GOT3 (cell line): Measurements from ENCODE around the gene MKNK1.

Source experiments
- DNase-seq: peaks from one replicate; lab custom pipeline; 2025; ENCODE audit warnings: mixed read lengths; lab: John Stamatoyannopoulos, UW

Gene MKNK1

GRCh38 chr1:46595127-46595526 lies 8.9 kb downstream of the MKNK1 start:
- no peak for DNase-seq

DNA sequence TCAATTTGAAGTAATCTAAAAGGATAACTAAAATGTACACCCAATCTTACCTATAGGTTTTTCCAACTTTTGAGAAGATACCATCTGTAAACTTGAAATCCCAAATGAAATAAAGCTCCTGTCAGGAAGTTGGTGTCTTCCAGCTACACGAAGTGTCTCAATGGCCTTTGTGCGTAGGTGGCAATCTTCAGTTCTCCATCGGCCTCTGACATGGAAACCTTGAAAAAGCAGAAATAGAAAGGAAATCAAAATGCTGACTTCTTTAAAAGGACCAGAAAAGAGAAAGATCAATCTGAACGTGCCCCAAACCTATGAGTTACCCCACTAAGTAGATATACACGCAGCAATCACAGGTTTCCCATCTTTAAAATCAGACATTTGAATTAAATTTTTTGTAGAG lies 10.0 kb downstream of the MKNK1 start:
- DNase-seq = no peak

GRCh38 chr1:46592823-46593222 lies 11.2 kb downstream of the MKNK1 start:
- DNase-seq = no peak

DNA sequence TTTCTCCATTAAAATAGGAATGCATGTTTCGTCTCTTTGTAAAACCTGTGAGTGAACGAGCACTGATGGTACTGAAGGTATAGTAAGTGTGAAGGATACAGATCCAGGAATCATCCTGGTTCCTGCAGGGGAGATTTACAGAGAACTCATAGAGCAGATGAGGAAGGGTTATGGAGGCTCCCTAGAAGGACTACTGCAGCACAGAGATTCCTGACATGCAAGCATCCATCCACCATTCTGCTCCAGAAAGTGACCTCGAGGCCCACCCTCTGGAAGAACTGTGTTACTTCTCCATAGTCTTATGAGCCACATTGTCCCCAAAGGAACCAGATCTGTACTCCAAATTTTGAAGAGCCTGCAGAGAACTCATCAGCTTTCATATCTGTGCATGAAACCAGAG lies 14.5 kb downstream of the MKNK1 start:
- no peak for DNase-seq

GRCh38 chr1:46587069-46587468 lies 17.0 kb downstream of the MKNK1 start:
- no peak for DNase-seq

GRCh38 chr1:46585312-46585938 lies 18.6 kb downstream of the MKNK1 start:
- no peak for DNase-seq

- no peak for DNase-seq
Observed at GRCh38 chr1:46583494-46583893, 20.6 kb downstream of the MKNK1 start.

DNA sequence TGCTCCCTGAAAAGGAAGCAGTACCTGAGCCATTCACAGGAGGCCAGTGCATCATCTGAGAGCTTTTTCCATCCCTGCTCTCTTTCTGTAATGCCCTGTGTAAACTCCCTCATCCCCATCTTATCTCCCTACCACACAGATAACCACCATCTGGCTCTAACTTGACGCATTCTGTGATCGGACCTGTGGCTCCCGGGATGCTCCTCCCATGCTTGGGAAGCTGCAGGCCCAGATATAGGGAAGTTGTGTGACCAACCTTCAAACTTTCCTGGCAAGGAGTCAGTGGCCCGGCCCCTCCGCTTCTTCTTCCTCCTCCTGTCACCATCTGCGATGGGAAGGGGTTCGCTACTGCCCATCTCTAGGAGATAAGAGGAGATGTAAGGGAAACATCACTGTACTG lies 21.1 kb downstream of the MKNK1 start:
- no peak for DNase-seq

- no peak for DNase-seq
Observed at GRCh38 chr1:46581681-46582455, 22.2 kb downstream of the MKNK1 start.

DNA sequence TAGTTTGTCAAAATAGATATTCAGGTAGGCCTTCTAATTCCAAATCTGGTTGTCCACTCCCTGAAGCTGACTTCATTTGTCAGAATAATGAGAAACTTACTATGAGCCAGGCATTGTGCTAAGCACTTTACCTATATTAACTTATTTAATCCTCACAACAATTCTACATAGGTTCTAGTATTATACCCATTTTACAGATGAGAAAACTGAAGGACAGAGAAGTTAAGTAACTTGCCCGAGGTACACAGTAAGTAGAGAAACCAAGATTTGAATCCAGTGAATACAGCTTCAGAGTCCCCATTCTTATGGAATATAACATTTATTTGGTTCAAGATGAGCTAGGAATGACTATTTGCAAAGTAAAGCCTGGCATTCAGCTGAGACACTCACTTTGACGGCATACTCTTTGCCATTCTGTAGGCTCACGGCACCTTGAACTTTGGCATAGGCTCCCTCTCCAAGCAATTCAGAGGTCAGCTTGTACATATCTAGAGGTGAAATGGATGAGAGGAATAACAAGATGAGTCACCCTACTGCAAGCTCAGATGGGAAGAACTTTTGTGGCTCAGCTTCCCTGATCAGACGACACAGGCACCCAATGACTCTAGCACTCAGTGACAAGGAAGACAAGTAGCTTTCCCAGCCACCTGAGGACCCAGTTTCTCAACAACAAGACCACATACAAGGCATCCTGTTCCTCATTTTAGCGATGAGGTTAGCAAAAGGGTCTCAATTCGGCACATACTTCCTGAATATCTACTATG lies 23.7 kb downstream of the MKNK1 start:
- no peak for DNase-seq

GRCh38 chr1:46577671-46578070 lies 26.4 kb downstream of the MKNK1 start:
- DNase-seq = no peak

- DNase-seq = no peak
Observed at GRCh38 chr1:46576596-46576995, 27.5 kb downstream of the MKNK1 start.

GRCh38 chr1:46575778-46576177 lies 28.3 kb downstream of the MKNK1 start:
- DNase-seq = no peak

DNA sequence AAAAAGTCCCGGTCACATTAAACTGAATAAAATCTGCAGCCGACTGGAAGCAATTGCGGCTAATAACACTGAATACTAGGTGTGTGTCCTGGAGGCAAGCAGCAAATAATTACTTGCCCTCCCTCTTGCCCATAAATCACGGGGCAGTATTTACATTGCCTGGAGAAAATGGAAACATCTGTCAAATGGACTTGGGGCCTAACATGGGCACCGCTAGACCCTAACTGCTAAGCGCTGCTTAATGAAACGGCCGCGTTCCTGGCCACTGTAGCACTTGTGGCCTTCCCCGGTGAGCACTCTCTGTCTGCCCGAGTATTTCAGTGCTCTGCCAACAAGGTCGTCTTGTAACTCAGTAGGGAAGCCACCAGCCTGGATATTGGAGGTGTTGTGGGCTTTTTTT lies 28.8 kb downstream of the MKNK1 start:
- no peak for DNase-seq

GRCh38 chr1:46571691-46572225 lies 32.3 kb downstream of the MKNK1 start:
- no peak for DNase-seq

DNA sequence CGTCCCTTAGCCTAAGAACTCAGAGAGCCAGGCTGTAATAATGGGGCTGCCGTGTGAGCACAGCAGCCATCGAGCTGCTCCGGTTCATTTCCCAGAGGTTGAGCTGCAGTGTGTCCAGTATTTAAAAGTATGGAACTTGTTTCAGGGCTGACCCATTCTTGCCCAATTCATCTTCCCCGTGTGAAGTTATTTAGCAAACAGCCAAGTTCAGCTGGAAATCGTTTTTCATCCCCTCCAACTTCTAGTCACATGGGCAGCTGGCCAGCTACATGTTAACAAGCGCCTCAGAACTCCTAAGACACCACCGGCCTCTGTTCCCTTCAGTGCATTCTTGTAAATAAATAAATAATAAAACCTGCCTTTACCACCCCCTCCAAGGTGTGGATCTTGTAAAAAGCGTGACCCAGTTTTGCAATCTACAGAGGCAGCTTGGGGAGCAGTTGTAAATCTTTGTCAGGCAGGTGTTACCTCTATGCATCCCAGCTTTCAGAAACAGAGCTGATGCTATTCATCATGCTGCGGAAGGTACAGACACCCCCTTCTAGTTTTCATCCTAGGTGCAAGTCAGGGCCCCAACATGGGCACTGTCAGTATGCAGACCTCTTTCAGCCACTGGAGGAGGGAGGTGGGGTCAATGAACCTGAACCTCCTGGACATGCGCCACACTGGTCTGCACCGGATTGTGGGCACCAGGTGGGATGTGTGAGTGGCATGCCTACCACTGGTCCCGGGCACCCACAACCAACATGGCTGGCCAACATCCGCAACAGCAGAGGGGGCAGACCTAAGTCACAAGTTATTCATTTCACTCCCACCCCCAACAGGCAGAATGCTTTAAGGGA lies 34.0 kb downstream of the MKNK1 start:
- DNase-seq = no peak

GRCh38 chr1:46569116-46569515 lies 35.0 kb downstream of the MKNK1 start:
- DNase-seq = no peak

- DNase-seq = no peak
Observed at GRCh38 chr1:46568461-46568891, 35.6 kb downstream of the MKNK1 start.

- DNase-seq = no peak
Observed at GRCh38 chr1:46563341-46563740, 40.7 kb downstream of the MKNK1 start.

DNA sequence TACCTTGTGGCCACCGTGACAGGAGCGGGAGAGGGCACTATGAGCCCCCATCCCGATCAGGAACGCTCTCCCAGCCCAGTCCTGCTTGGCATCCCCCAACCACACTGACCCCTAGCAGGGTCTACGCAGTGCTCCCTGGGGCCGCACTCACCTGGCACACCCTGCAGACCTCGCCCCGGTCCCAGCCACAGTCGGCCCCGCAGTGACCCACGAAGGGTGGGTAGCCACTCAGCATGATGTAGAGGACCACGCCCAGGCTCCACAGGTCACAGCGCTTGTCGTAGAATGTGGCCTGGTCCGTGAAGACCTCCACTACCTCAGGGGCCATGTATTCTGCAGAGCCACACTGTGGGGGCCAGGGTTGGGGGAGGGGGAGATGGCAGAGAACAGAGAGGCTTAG lies 41.6 kb downstream of the MKNK1 start:
- no peak for DNase-seq

DNA sequence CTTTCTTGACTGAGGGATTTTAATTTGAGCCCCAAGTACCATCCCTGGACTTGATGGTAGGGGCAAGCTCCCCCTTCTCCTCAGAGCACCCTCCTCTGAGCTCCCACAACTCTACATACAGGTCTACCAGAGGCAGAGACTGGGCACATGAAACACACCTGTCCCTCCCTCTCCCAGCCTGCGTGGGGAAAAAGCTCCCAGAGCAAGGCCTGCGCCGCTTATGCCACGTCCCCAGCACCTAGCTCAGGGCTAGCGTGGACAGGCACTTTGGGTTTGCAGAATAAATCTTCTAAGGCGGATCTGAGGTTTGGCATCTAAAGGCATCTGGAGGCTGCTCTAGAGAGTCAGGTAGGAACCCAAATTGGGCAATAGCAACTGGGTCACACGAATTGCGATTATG lies 45.1 kb downstream of the MKNK1 start:
- no peak for DNase-seq
